Astrocyte (in vitro differentiated cells and primary cell): ENCODE measurements around the gene FGD6.

Experiments
- EZH2 ChIP-seq: IDR thresholded peaks from 2 replicates; pipeline ENCODE4 v1.6.1; 2012; ENCODE audit warnings: mild to moderate bottlenecking, low read length, inconsistent platforms; ENCODE audit not compliant: insufficient read depth
- TF ChIP-seq, protein P1 (sequence below): IDR thresholded peaks from 2 replicates; pipeline ENCODE4 v1.5.1; 2011; ENCODE audit warnings: low read depth, mild to moderate bottlenecking, inconsistent platforms, low read length, moderate library complexity; ENCODE audit not compliant: insufficient read depth

DNA sequence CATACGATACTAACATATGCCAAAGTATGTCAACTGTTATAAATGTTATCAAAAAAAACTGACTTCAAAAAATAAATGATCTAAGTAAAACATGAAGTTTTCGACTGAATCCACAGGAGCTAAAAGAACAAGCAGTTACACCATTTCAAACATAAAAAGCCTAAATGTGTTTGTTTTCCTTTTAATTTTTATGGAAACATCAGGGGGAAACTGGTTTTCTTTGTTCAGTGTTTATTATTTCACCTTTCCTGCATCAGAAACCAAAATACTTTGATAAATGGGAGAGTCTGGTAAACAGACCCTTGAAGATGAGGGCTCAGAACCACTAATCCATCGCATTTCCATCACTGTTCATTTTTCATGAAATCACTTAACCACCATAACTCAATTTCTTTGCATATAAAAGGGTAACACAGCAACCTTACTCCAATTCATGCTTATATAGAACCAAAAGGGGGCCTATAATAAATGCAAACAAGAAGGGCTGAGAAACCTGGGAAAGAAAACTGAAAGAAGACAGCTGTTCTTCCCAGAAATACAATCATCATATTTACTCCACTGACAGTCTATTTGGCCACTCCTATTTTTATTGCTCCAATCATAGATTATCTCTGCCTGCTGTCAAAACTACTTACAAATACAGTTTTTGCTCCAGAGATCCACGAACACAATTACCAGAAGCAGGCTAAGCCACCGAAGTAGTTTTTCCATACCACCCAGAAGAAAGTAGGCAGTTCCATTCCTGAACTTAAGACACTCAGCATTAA lies 17.0 kb downstream of the FGD6 start:
- TF ChIP-seq, protein P1, sequence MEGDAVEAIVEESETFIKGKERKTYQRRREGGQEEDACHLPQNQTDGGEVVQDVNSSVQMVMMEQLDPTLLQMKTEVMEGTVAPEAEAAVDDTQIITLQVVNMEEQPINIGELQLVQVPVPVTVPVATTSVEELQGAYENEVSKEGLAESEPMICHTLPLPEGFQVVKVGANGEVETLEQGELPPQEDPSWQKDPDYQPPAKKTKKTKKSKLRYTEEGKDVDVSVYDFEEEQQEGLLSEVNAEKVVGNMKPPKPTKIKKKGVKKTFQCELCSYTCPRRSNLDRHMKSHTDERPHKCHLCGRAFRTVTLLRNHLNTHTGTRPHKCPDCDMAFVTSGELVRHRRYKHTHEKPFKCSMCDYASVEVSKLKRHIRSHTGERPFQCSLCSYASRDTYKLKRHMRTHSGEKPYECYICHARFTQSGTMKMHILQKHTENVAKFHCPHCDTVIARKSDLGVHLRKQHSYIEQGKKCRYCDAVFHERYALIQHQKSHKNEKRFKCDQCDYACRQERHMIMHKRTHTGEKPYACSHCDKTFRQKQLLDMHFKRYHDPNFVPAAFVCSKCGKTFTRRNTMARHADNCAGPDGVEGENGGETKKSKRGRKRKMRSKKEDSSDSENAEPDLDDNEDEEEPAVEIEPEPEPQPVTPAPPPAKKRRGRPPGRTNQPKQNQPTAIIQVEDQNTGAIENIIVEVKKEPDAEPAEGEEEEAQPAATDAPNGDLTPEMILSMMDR = no peak
- TF ChIP-seq EZH2 = no peak
